Embryonic facial prominence (tissue), 1 donor: ENCODE data around the gene NSD1.

Experiments used
- DNase-seq: peaks from one replicate; pipeline ENCODE4 v3.0.0-alpha.2; 2016; ENCODE audit errors: extremely low spot score

The NSD1 gene

DNA sequence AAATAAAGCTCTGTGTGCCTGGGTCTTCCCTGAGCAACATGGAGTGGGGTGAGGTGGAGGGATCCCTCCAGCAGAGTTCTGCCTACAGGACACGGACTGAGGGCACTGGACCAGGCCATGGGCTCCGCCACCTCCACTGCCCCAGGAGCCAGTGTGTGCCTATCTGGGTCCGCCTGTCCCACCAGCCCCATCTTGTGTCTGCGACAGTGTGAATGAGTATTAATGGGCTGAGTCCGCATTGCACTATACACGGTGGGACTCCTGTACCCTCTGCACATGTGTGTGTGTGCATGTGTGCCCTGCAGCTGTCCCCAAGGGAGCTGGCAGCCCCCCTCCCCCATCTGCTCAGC lies 35.5 kb upstream of the NSD1 start:
- DNase-seq: no peak

DNA sequence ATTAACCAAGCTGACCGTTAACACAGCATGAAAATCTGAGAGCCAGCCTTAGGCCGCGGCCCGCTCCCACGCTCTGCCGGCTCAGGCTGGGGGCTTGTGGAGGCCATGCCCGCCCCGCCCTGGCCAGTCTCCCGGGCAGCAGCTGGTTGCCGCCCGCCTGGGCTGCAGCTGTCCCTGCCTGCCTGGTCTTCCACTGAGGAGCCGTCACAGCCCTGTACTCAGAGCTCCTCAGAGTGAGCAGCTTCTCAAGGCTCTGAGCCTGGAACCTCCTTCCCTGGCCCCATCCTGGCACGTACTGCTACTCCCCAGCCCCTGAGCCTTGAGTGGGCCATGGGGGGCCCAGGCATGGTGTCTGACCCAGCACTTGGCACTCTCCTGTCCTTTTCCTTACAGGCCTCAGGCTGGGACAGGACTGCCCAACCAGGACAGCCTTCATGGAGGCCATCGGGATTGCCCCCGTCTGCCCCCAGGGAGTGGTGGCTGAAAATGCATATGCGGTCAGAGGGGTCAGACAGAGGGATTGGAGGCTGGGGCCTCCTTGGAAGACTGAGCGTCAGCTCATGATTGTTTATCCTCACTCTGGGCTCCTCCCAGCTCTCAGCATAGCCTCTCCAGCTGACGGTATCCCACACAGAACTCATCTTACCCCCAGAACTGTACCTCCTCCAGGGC lies 35.0 kb upstream of the NSD1 start:
- DNase-seq: no peak

DNA sequence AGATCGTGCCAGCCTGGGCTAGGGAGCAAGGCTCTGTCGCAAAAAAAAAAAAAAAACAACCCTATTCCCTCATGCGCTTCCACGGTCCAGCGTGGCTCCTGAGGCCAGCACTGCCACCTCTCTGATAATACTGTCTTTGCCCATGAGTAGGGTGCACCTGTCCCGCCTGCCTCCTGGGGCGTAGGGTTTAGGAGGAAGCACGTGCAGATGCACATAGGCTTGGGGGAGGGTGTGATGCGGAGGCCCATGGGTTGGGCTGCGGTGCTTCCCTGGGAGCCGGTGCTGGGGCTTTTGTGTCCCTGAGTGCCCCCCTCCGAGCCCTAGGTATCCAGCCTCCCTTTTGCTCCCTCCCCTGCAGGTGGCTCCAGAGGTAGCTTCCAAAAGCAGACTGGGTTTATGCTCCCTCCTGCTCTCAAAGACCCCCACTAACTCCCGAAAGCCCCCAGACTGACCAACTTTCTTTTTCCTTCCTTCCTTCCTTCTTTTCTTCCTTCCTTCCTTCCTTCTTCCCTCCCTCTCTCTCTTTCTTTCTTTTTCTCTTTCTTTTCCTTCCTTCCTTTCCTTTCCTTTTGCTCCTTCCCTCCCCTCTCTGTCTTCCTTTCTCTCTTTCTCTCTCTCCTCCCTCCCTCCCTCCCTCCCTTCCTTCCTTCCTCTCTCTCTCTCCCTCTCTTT lies 34.0 kb upstream of the NSD1 start:
- no peak for DNase-seq

DNA sequence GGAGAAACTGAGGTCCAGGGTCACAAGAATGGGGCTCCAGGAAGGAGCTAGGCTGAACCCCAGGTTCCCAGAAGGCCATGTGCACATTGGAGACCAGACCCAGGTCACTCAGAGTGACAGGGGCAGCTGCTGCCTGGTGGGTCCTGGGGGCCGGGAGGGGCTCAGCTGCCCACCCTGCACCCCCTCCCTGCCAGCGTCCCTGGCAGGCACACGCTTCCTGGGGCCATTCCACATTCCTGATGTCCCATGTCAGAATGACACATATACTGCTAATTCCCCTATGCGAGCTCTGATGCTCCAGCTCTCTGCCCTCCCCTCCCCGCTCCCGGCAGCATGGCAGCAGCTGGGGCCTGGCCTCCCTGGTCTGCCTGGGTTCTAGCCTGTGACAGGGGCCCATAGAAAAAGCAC lies 32.9 kb upstream of the NSD1 start:
- no peak for DNase-seq

DNA sequence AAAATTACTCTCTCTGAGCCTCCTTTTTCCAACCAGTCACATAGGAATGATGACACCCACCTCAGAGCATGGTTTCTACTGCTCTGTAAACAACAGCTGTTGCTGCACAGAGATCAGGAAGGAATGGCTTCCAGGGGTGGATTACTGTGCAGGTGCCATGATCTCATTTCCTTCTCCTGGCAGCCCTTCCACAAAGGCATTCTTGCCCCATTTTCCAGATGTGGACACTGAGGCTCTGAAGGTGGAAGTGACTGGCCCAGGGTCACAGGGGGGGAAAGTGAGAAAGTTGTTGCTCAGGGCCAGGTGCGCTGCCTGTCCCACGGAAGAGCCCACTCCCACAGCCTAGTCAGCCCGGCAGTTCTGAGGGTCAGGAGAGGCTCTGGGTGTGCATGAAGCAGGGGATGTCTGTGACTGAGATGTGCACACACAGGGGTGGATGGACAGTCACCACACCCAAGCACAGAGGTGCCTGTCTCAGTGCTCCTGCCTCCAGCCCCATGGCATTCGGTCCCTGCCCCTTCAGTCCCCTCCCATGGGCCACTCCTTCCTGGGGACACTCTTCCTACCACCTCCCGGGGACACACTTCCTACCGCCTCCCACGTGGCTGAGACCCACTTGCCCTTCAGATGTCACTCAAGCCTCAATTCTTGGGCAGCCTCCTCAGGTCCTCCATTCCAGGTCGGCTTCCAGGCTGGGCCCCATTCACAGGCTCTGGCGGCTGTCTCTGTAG lies 29.9 kb upstream of the NSD1 start:
- no peak for DNase-seq

DNA sequence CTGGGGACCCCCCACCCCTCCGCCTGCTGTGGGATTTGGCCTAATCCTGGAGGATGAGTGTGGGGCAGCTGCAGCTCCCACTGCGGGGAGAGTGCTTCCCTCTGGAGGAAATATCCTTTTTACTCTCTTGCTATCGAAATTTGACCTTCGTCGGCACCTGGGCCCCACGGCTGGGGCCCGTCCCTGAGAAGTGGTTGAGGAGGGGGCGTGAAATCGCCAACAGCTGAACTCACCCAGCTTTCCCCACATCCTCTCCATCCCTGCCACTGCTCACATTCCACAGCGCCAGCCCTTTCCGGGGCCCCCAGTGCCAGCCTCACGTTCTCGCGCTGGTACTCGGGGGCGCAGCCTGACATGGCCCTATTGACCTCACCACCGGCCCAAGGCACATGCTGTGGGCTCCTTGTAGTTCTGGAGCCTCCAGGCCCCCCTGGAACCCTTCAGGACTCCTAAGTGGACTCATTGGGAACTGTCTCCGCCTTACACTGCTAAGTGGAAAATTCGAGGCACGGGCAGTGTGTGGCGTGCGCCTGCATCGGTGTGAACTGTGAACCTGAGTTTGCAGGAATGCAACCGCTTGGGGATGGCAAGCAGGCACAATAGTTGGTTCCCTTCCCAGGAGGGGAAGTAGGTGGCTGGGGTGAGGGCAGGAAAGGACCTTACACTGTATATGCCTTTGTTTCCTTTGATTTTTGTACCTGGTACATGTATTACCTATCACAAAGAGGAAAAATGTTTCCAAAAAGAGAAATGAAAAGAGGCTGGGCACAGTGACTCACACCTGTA lies 27.7 kb upstream of the NSD1 start:
- no peak for DNase-seq

DNA sequence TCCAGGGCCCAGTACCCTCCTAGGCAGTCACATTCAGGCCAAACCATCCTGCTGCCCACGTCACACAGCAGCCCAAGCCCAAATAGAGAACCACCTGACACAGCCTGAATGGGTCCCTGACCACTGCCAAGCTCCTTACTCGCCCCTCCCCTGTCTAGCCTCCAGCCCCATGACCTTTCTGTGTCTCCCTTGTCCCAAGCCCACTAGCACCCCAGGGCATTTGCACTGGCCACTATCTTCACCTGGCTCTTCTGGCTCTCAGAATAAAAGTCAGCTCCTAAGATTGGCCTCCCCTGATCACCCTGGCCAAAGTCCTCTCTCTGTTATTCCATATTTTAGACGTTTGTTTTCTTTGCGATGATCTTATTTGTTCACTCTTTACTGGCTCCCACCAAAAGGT lies 26.4 kb upstream of the NSD1 start:
- no peak for DNase-seq

DNA sequence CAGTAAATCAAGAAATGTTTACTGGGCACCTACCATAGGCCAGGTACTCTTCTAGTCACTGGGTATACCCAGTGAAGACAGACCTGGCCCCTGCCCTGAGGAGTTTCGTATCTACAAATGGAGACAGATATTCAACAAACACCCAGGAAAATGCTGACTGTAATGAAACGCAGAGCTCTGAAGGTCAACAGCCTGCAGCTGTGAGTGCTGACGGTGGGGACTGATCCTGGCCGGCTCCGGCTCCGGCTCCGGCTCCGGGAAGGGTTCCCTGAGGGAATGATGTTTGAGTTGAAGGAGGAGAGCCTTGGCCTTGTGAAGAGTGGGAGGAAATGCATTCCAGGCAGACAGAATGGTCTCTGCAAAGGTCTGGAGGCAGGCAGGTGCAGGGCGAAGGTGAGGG lies 23.8 kb upstream of the NSD1 start:
- DNase-seq: no peak

DNA sequence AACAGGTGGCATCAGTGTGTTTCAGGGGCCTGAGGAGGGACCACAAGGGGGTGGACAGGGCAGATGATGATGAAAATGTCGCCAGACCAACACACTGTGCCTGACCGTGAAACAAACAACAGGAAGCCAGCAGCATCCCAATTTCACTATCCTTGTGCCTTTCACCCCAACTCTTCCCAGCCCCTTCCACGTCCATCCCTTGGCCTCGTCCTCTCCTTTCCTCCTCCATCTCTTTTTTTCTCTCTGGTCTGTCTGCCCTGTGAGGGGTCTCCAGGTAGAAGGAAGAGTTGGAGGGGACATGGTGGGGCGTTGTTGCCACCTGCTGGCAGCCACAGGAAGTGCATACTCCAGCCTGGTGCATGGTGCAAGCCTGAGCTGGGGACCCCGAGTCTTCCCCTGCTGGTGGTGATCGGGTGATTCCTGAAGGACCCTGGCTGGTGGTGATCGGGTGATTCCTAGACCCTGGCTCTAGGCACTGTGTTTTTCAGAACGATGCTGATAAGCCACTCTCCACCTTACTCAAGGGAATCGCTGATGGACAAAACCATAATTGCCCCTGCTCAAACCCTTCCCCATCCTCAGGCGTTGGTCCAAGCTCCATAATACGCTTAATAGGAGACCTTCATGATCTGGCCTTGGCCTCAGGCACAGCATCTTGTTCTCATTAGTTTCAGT lies 21.7 kb upstream of the NSD1 start:
- DNase-seq: no peak

DNA sequence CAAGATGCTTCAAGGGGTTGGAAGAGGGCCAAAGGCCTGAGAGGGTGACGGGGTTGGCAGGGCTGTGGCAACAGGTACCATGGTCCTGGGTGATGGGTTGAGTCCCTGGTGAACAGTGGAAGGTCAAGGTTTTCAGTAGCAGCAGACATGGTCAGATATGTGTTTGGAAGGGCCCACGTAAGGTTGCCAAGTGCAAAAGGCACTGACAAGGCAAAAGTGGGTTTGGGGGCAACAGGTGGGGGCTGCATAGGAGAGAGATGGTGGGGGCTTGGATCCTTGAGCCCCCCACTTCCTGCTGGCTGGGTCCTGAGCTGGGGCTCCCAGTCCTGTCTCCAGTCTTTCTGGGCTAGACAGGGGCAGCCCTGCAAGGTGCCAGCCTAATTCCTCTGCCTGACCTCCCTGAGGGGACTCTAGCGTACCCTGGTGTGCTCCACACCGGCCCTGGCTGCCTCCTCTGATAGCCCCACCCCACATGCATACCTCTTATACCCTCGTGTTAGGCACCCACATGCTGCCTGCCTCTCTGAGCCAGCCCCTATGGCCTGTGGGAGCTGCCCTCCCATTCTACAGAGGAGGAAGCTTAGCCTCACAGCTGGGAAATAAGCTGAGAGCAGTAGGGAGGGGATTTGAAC lies 20.9 kb upstream of the NSD1 start:
- no peak for DNase-seq

DNA sequence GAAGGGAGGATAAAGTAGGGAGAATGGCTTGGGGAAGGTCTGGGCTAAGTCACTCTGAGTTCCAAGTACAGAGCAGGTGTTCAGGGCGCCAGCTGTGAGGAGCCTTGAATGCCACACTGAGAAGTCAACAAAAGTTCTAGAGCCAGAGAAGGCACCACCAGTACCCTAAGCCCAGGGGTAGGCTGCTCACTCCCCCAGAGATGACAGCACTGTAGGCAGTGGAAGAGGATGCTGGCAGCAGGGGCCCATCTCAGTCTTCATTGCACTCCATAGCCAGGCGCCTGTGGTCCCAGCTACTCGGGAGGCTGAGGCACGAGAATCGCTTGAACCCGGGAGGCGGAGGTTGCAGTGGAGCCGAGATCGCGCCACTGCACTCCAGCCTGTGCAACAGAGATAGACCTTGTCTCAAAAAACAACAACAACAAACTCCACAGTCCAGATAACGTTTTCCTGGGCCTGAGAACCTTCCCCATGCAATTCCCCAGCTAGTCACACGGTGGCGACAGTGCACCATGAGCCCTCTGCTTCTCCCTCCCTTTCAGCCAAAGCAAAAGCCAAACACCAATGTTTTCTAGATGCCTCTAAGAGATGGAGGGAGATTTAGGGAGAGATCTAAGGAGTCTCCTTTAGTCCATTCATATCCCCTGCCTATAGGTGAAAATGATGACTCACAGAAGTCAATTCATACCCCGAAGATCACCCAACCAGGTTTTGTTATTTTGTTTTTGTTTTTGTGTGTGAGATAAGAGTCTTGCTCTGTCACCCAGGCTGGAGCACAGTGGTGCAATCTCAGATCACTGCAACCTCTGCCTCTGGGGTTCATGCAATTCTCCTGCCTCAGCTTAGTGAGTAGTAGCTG lies 19.8 kb upstream of the NSD1 start:
- DNase-seq: peak; percentile 64

DNA sequence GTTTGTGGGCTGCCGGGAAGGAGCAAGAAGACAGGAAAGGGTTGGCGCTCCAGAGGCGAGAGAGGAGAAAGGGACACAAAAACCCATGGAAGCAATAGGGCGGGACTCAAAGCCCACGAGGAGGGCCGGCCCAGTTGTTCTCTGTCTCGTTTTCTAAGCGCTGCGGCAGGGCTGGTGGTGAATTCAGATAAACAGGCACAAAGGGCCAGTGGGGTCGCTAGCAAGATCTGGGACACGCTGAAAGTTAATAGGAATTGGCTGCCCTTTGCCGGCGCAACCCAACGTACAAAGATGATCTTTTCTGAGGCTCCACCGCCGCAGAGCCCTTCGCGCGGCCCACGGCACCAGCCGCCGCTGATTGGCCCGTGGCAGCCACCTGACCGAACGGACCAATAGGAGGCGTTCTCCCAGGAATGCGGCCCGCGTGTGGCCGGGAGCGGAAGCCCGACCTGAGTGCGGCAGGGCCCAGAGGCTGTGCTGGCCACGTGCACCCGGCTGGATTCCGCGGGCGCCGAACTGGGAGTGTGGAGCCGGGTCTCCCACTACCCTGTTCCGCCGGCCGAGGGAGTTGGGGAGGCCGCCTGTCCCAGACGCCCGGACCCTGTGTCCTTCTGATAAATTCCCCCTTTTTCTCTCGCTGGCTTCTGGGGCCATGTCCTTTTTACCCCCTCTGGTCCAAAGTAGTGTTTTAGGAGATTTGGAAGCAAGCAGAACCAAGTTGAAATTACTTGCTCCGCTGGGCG lies 16.8 kb upstream of the NSD1 start:
- peak; percentile 69 for DNase-seq

DNA sequence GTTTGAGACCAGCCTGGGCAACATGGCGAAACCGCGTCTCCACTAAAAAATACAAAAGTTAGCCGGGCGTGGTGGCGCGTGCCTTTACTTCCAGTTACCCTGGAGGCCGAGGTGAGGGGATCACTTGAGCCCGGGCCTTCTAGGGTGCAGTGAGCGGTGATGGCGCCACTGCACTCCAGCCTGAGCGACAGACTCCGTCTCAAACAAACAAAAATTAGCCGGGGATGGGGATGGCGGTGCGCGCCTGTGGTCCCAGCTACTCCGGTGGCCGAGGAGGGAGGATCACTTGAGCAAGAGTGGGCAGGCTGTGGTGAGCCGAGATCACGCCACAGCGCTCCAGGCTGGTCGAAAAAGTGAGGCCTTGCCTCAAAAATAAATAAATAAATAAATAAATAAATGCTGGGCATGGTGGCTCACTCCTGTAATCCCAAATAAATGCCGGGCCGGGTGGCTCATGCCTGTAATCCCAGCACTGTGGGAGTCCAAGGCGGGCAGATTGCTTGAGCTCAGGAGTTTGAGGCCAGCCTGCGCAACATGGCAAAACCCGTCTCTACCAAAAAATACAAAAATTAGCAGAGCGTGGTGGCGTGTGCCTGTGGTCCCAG lies 16.0 kb upstream of the NSD1 start:
- DNase-seq: no peak

DNA sequence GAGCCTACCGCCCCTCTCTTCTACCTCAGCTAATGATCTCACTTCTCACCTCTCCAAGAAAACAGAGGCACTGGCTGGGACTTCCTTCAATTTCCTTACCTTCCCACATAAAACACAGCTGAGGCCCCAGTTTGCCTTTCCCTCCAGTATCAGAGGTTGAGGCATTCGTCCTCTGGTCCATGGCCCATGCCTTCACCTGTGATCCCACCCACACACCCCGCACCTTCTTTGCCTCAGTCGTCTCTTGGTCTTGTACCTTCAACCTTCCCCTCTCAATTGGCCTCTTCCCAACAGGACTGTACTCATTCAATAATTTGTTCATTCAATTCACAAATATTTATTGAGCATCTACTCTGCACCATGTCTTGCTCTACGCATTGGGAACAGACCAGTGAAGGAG lies 11.0 kb upstream of the NSD1 start:
- DNase-seq: no peak

DNA sequence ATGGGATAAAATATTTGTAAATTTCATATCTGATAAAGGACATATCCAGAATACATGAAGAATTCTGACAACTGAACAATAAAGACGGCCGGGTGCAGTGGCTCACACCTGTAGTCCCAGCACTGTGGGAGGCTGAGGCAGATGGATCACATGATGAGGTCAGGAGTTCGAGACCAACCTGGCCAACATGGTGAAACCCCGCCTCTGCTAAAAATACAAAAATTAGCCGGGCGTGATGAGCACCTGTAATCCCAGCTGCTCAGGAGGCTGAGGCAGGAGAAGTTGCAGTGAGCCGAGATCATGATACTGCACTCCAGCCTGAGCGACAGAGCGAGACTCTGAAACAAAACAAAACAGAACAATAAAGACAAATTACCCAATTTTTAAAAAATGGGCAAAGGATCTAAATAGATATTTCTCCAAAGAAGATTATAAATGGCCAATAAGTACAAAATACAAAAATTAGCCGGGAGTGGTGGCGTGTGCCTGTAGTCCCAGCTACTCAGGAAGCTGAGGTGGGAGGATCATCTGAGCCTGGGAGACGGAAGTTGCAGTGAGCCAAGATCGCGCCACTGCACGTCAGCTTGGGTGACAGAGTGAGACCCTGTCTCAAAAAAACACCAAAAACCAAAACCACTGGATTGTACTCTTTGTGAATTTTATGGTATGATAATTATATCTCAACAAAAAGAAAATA lies 9.6 kb upstream of the NSD1 start:
- DNase-seq: no peak

DNA sequence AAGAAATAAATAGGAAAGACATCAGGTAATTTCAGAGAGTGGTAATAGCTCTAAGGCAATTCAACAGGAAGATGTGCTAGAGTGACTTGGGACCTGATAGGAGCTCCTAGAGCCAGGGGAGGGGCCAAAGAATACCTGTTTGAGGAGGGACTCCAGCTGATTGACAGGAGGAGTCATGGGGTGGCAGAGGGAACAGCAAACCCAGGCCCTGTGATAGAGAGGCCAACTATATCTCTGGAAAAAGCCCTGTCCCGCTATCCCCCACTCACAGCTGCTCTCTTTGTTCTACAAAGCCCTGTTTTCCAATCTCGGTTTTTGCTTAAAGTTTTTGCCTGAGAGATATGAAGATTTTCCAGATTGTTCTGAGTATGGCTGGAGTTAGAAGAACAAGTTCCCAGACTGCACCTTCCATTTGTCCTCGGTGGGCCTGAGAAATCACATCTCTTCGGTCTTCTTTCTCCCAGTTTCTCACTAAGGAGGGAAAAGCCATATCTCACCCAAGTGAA lies 9.0 kb upstream of the NSD1 start:
- no peak for DNase-seq

DNA sequence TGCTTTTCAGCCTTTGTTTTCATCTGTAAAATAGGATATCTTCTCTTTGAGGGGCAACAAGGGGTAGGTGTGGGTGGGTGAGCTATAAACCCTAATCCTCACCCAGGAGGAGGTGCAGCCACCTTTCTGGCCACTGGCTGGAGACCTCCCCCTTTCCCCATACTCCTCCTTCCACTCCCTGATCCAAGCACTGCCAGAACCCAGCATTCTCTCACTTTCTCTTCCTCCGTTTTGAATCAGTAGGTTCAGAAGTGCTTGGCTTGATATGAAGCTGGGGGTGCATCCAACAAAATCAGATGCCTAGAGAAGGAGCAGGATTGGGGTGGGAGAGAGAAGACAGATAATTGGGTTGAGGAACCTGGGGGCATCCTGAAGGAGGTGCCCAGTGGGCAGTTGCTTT lies 6.8 kb upstream of the NSD1 start:
- DNase-seq: no peak

DNA sequence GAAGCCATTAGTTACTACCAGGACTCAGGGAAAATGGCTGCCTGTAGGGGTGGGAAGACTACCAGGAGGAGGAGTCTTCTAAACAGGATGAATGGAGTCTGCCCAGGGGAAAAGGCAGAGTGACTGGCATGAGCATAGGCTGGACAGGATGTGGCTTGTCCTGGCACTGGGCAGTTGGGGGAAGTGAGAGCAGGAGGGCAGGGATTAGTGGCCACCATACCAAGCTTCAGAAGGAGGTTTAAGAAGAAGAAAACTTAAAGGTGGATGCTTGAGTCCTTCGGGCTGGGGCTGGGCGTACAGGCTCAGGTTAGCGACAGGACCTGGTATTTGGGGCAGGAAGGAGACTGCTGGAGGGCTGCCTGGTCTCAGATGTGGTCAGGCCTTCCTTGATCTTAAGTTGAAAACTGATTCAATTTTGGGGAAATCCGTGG lies 5.0 kb upstream of the NSD1 start:
- DNase-seq: no peak
